ENCODE data around the gene CLDN10.

CLDN10 gene

DNA sequence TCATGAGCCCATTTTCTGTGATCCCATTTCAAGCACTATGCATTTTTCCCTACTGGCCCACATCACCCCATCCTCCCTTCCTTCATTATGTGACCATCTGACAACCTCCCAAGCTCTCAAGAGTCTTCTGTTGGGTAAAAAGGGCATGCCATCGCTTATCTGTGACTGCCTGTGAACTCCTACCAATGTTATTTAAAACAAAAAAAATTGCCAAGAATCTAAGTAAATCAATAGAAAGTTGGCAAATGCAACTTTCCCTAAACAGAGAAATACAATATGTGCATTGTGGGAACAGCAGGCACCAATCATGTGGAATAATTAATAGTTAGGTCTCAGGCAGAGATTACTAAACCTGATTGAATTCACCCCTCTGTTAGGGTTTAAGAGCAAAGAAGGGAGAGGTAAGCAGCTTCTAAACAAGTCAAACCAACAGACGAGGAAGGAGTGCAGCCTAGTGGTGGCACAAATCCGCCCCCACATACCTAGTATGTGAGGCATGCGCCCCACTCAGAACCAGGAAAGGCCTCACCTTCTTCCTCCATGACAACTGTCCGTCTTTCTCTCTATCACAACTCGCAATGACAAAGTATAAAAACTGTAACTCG lies 62.2 kb downstream of the CLDN10 start:
- Histone ChIP-seq H3K4me3 (ENCODE audit: low read depth in 1 of 2, low read length in 2 of 2) (no peak overlapping the region), H3K9me3 (ENCODE audit: control insufficient read depth in 1 of 2, low read length in 2 of 2) (no peaks in the 10 kb centered on the region), H3K4me1 (ENCODE audit: control insufficient read depth in 1 of 2, insufficient read depth in 2 of 2, low read length in 2 of 2) (no peaks in the 10 kb centered on the region), H3K27ac (ENCODE audit: low read depth, low read length) (no peak overlapping the region), H3K9ac (ENCODE audit: low read depth in 1 of 2, low read length in 2 of 2) (no peak overlapping the region), H3K36me3 (ENCODE audit: control insufficient read depth in 1 of 2, insufficient read depth in 2 of 2, low read length in 2 of 2) (no peaks in the 10 kb centered on the region), H3K27me3 (ENCODE audit: control insufficient read depth in 1 of 2, insufficient read depth in 2 of 2, low read length in 2 of 2) (no peaks in the 10 kb centered on the region)

DNA sequence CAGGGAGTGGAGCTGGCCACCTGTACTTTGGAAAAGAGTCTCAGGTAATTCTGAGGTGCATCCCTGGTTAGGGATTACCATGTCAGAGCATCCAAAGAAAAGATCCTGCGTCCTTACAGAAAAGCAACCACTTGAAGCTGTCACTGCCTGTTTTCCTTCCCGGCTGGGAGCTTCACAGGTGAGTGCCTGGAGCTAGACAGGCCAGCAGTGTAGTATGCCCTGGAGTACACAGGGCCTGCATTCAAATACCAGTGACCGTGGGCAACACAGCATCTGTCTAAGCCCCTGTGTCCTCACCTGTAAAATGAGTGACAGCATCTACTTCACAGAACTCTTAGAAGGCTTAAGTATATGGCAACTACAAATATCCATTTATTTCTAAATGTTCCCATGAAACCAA lies 63.0 kb downstream of the CLDN10 start:
- Histone ChIP-seq H3K9me3 (ENCODE audit: control insufficient read depth in 1 of 2, low read length in 2 of 2) (no peaks in the 10 kb centered on the region), H3K27me3 (ENCODE audit: control insufficient read depth in 1 of 2, insufficient read depth in 2 of 2, low read length in 2 of 2) (no peaks in the 10 kb centered on the region), H3K27ac (ENCODE audit: low read depth, low read length) (no peak overlapping the region), H3K9ac (ENCODE audit: low read depth in 1 of 2, low read length in 2 of 2) (no peak overlapping the region), H3K4me3 (ENCODE audit: low read depth in 1 of 2, low read length in 2 of 2) (no peak overlapping the region), H3K36me3 (ENCODE audit: control insufficient read depth in 1 of 2, insufficient read depth in 2 of 2, low read length in 2 of 2) (no peaks in the 10 kb centered on the region), H3K4me1 (ENCODE audit: control insufficient read depth in 1 of 2, insufficient read depth in 2 of 2, low read length in 2 of 2) (no peaks in the 10 kb centered on the region)

DNA sequence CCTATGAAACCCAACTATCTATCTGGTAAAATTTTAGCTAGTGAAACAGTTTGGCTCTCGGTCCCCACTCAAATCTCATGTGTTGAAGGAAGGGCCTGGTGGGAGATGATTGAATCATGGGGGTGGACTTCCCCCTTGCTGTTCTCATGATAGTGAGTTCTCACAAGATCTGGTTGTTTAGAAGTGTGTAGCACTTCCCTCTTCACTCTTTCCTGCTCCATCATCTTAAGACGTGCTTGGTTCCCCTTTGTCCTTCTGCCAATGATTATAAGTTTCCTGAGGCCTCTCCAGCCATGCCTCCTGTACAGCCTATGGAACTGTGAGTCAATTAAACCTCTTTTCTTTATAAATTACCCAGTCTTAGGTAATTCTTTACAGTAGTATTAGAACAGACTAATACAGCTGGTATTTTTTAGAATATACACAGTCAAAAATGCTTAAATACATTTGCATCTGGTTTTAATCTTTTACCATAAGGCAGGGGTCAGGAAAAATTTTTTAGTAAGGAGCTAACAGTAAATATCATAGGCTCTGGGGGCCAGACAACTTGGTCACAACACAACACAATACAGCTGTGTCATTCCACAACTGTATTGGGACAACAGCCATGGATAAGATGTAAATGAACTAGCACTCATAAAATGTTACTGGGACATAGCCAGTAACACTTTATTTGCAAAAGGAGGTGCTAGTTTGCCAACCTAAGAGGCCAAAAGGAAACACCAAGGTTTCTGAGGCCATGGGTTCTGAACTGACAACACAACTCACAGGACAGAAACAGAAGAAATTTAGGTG lies 67.7 kb downstream of the CLDN10 start:
- H3K27me3 ChIP-seq (ENCODE audit: control insufficient read depth in 1 of 2, insufficient read depth in 2 of 2, low read length in 2 of 2): no peaks in the 10 kb centered on the region
- no peaks in the 10 kb centered on the region for H3K9me3 ChIP-seq (ENCODE audit: control insufficient read depth in 1 of 2, low read length in 2 of 2)
- no peaks in the 10 kb centered on the region for H3K36me3 ChIP-seq (ENCODE audit: control insufficient read depth in 1 of 2, insufficient read depth in 2 of 2, low read length in 2 of 2)
- H3K4me1 ChIP-seq (ENCODE audit: control insufficient read depth in 1 of 2, insufficient read depth in 2 of 2, low read length in 2 of 2): no peaks in the 10 kb centered on the region
- H3K27ac ChIP-seq (ENCODE audit: low read depth, low read length): no peak overlapping the region
- H3K9ac ChIP-seq (ENCODE audit: low read depth in 1 of 2, low read length in 2 of 2): no peak overlapping the region
- no peak overlapping the region for H3K4me3 ChIP-seq (ENCODE audit: low read depth in 1 of 2, low read length in 2 of 2)

DNA sequence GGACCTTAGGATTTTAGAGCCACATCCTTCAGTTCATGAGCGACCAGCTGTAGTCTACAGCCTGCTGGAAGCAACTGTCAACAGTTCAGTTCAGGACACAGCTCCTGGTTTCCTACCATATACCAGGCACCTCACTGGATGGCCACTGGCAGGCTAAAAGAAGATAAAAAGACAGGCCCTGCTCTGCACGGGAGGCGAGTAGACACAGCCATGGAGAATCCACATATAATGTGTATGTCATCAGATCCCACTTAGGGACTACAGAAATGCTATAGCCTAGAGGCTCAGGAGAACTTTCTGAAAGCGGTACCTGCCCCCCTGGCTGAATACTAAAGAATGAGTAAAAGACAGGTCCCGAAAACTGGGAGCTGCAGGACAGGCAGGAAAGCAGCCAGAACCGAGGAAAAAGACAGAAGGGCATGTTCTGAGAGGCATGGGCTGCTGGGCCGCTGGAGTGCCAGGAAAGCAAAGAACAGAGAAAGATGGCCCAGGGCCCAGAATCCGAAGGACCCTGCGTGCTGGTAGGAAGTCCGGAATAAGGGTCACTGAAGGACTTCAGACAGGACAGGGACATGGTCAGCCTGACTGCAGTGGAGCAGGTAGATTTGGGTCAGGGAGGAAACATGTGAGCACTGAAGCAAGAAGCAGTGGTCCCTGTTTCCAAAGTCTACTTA lies 68.4 kb downstream of the CLDN10 start:
- no peak overlapping the region for H3K27ac ChIP-seq (ENCODE audit: low read depth, low read length)
- no peaks in the 10 kb centered on the region for H3K36me3 ChIP-seq (ENCODE audit: control insufficient read depth in 1 of 2, insufficient read depth in 2 of 2, low read length in 2 of 2)
- no peaks in the 10 kb centered on the region for H3K9me3 ChIP-seq (ENCODE audit: control insufficient read depth in 1 of 2, low read length in 2 of 2)
- no peaks in the 10 kb centered on the region for H3K4me1 ChIP-seq (ENCODE audit: control insufficient read depth in 1 of 2, insufficient read depth in 2 of 2, low read length in 2 of 2)
- no peaks in the 10 kb centered on the region for H3K27me3 ChIP-seq (ENCODE audit: control insufficient read depth in 1 of 2, insufficient read depth in 2 of 2, low read length in 2 of 2)
- H3K9ac ChIP-seq (ENCODE audit: low read depth in 1 of 2, low read length in 2 of 2): no peak overlapping the region
- H3K4me3 ChIP-seq (ENCODE audit: low read depth in 1 of 2, low read length in 2 of 2): no peak overlapping the region

DNA sequence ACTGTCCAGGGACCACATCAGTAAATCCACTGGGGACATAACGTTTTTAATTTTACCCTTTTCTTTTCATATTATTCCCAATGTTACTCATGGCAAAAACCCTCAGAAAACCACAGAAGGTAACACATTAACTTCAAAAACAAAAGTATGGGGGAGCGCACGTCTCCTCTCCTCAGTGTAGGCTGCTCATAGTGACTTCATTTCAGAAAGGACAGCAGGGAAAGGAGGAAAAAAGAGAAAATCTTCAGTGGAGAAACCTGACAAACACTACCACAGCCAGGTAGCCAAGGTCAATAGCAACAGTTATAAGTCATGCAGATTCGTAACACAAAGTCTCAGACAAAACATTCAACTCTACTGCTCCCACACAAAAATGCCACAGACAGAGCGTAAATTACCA lies 70.6 kb downstream of the CLDN10 start:
- H3K36me3 ChIP-seq (ENCODE audit: control insufficient read depth in 1 of 2, insufficient read depth in 2 of 2, low read length in 2 of 2): no peaks in the 10 kb centered on the region
- no peaks in the 10 kb centered on the region for H3K4me1 ChIP-seq (ENCODE audit: control insufficient read depth in 1 of 2, insufficient read depth in 2 of 2, low read length in 2 of 2)
- H3K4me3 ChIP-seq (ENCODE audit: low read depth in 1 of 2, low read length in 2 of 2): no peak overlapping the region
- no peaks in the 10 kb centered on the region for H3K9me3 ChIP-seq (ENCODE audit: control insufficient read depth in 1 of 2, low read length in 2 of 2)
- H3K9ac ChIP-seq (ENCODE audit: low read depth in 1 of 2, low read length in 2 of 2): no peak overlapping the region
- H3K27me3 ChIP-seq (ENCODE audit: control insufficient read depth in 1 of 2, insufficient read depth in 2 of 2, low read length in 2 of 2): no peaks in the 10 kb centered on the region
- H3K27ac ChIP-seq (ENCODE audit: low read depth, low read length): no peak overlapping the region

DNA sequence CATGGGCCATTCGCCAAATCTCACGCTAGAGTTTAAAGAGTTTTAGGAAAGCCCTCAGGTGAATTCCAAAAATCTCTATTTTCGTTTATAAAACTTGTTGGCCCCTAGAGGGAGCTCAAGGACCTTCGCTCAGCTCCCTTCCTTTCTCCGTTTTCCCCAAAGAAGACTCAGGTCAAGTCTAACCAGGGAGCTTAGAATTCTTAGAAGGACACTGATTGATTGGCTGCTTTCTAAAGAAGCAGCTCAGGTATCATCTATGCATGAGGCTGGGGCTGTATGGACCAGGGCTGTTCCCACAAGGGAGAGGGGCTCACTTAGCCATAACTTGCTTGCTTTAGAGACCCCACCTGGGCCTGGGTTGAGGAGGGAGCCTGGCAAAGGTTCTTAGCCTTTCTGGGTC lies 71.5 kb downstream of the CLDN10 start:
- H3K27me3 ChIP-seq (ENCODE audit: control insufficient read depth in 1 of 2, insufficient read depth in 2 of 2, low read length in 2 of 2): no peaks in the 10 kb centered on the region
- no peak overlapping the region for H3K4me3 ChIP-seq (ENCODE audit: low read depth in 1 of 2, low read length in 2 of 2)
- no peak overlapping the region for H3K9ac ChIP-seq (ENCODE audit: low read depth in 1 of 2, low read length in 2 of 2)
- no peak overlapping the region for H3K27ac ChIP-seq (ENCODE audit: low read depth, low read length)
- H3K9me3 ChIP-seq (ENCODE audit: control insufficient read depth in 1 of 2, low read length in 2 of 2): no peaks in the 10 kb centered on the region
- no peaks in the 10 kb centered on the region for H3K4me1 ChIP-seq (ENCODE audit: control insufficient read depth in 1 of 2, insufficient read depth in 2 of 2, low read length in 2 of 2)
- no peaks in the 10 kb centered on the region for H3K36me3 ChIP-seq (ENCODE audit: control insufficient read depth in 1 of 2, insufficient read depth in 2 of 2, low read length in 2 of 2)

DNA sequence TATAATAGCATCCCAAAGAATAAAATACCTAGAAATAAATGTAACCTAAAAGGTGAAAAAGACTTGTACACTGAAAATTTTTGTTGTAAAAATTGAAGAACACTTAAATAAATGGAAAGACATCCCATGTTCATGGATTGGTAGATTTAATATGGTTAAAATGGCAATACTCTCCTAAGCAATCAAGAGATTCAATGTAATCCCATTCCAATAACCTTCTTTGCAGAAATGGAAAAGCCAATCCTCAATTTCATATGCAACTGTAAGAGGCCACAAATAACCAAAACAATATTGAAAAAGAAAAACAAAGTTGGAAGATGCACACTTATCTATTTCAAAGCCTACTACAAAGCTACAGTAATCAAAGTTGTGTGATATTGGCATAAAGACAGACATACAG lies 74.2 kb downstream of the CLDN10 start:
- Histone ChIP-seq H3K27ac (ENCODE audit: low read depth, low read length) (no peak overlapping the region), H3K4me1 (ENCODE audit: control insufficient read depth in 1 of 2, insufficient read depth in 2 of 2, low read length in 2 of 2) (no peaks in the 10 kb centered on the region), H3K9me3 (ENCODE audit: control insufficient read depth in 1 of 2, low read length in 2 of 2) (no peaks in the 10 kb centered on the region), H3K4me3 (ENCODE audit: low read depth in 1 of 2, low read length in 2 of 2) (no peak overlapping the region), H3K27me3 (ENCODE audit: control insufficient read depth in 1 of 2, insufficient read depth in 2 of 2, low read length in 2 of 2) (no peaks in the 10 kb centered on the region), H3K36me3 (ENCODE audit: control insufficient read depth in 1 of 2, insufficient read depth in 2 of 2, low read length in 2 of 2) (no peaks in the 10 kb centered on the region), H3K9ac (ENCODE audit: low read depth in 1 of 2, low read length in 2 of 2) (no peak overlapping the region)

DNA sequence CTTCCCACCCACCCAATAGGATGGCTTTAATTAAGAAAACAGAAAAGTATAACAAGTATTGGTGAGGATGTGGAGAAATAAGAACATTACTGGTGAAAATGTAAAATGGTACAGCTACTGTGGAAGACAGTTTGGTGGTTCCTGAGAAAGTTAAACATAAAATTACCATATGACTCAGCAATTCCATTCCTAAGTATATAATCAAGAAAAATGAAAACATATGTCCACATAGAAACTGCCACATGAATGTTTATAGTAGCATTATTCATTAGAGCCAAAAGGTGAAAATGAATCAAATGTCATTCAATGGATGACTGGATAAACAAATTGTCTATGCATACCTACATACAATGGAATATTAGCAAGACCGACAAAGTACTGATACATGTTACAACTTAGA lies 75.1 kb downstream of the CLDN10 start:
- no peak overlapping the region for H3K4me3 ChIP-seq (ENCODE audit: low read depth in 1 of 2, low read length in 2 of 2)
- H3K36me3 ChIP-seq (ENCODE audit: control insufficient read depth in 1 of 2, insufficient read depth in 2 of 2, low read length in 2 of 2): no peaks in the 10 kb centered on the region
- no peak overlapping the region for H3K27ac ChIP-seq (ENCODE audit: low read depth, low read length)
- no peak overlapping the region for H3K9ac ChIP-seq (ENCODE audit: low read depth in 1 of 2, low read length in 2 of 2)
- no peaks in the 10 kb centered on the region for H3K9me3 ChIP-seq (ENCODE audit: control insufficient read depth in 1 of 2, low read length in 2 of 2)
- H3K27me3 ChIP-seq (ENCODE audit: control insufficient read depth in 1 of 2, insufficient read depth in 2 of 2, low read length in 2 of 2): no peaks in the 10 kb centered on the region
- no peaks in the 10 kb centered on the region for H3K4me1 ChIP-seq (ENCODE audit: control insufficient read depth in 1 of 2, insufficient read depth in 2 of 2, low read length in 2 of 2)

DNA sequence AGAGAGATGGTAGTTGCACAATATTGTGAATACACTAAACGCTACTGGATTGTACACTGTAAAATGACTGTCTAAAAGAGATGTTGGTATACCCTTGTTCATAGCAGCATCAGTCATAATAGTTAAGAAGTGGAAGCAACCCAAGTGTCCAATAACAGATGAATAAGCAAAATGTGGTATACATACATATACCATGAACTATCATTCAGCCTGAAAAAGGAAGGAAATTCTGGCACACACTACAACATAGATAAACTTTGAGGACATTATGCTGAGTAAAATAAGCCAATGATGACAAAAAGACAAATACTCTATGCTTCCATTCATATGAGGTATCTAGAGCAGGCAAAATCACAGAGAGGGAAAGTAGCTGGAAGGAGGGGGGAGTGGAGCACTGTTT lies 76.0 kb downstream of the CLDN10 start:
- H3K36me3 ChIP-seq (ENCODE audit: control insufficient read depth in 1 of 2, insufficient read depth in 2 of 2, low read length in 2 of 2): no peaks in the 10 kb centered on the region

DNA sequence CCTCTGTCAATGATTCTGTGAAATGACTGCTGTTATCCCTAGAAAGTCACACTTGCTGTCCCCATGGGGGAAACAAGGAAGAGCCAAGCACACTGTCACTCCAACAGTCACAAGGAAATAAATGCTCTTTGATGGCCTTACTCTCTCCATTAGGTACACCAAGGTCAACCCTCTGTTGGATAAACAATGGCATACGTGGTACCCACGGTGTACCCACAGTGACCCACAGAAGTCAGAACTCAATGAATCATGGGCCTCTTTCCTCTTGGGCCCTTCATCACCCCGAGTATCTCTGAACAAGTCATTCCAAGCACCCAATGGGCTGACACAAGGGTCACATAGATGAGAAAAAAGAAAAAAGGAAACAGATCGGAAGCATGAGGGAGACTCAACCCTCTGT lies 76.6 kb downstream of the CLDN10 start:
- H3K27ac ChIP-seq (ENCODE audit: low read depth, low read length): no peak overlapping the region

More for the DNA sequence above, 76.0 kb downstream of the CLDN10 start:
- no peaks in the 10 kb centered on the region for H3K27me3 ChIP-seq (ENCODE audit: control insufficient read depth in 1 of 2, insufficient read depth in 2 of 2, low read length in 2 of 2)
- H3K9ac ChIP-seq (ENCODE audit: low read depth in 1 of 2, low read length in 2 of 2): no peak overlapping the region
- no peaks in the 10 kb centered on the region for H3K9me3 ChIP-seq (ENCODE audit: control insufficient read depth in 1 of 2, low read length in 2 of 2)
- H3K27ac ChIP-seq (ENCODE audit: low read depth, low read length): no peak overlapping the region
- no peaks in the 10 kb centered on the region for H3K4me1 ChIP-seq (ENCODE audit: control insufficient read depth in 1 of 2, insufficient read depth in 2 of 2, low read length in 2 of 2)
- no peak overlapping the region for H3K4me3 ChIP-seq (ENCODE audit: low read depth in 1 of 2, low read length in 2 of 2)

More for the DNA sequence above, 76.6 kb downstream of the CLDN10 start:
- H3K4me3 ChIP-seq (ENCODE audit: low read depth in 1 of 2, low read length in 2 of 2): no peak overlapping the region
- H3K9me3 ChIP-seq (ENCODE audit: control insufficient read depth in 1 of 2, low read length in 2 of 2): no peaks in the 10 kb centered on the region
- no peaks in the 10 kb centered on the region for H3K36me3 ChIP-seq (ENCODE audit: control insufficient read depth in 1 of 2, insufficient read depth in 2 of 2, low read length in 2 of 2)
- H3K9ac ChIP-seq (ENCODE audit: low read depth in 1 of 2, low read length in 2 of 2): no peak overlapping the region
- H3K27me3 ChIP-seq (ENCODE audit: control insufficient read depth in 1 of 2, insufficient read depth in 2 of 2, low read length in 2 of 2): no peaks in the 10 kb centered on the region
- H3K4me1 ChIP-seq (ENCODE audit: control insufficient read depth in 1 of 2, insufficient read depth in 2 of 2, low read length in 2 of 2): no peaks in the 10 kb centered on the region
